HepG2 (cell line): ENCODE data around the gene STX5. TPM values are rescaled to one million over a fixed set of nuclear protein-coding genes. Genes with fewer than 3 reads are reported as not detected.

Source experiments
- ATAC-seq: fragments of 200-7000 bp; cut with Tn5 transposase; 3 replicates; pipeline ENCODE4 v1.9.1; 2020; ENCODE audit warnings: mild to moderate bottlenecking, moderate library complexity
- BruUV-seq: library from RNA; stranded (reverse); fragments of 400-500 nt; replicated peaks from 2 replicates; lab custom pipeline; 2021; lab: Mats Ljungman, UMichigan
- CTCF ChIA-PET: fragments of 300-600 bp; formaldehyde crosslinking; extraction: SDS; loops from one replicate; lab custom pipeline; 2021; ENCODE audit warnings: low total read pairs, inconsistent platforms, low intra/inter-chr PET ratio; lab: Yijun Ruan, JAX
- POLR2A ChIA-PET: fragments of 350-600 bp; sonication (Branson Sonifier 250); formaldehyde crosslinking; loops from one replicate; lab custom pipeline; 2020; ENCODE audit warnings: antibody characterized with exemption, inconsistent platforms; lab: Yijun Ruan, JAX
- DNase-seq: peaks from one replicate; pipeline ENCODE4 v3.0.0-alpha.2; 2015; ENCODE audit warnings: low spot score
- FAIRE-seq: peaks from 3 replicates; lab custom pipeline; 2011; peaks lifted over from hg19 to GRCh38; lab: Jason Lieb, UNC
- H2AFZ ChIP-seq: one replicate; pipeline ENCODE4 v1.6.1; 2011; ENCODE audit warnings: low read length, inconsistent platforms
- H3K27ac ChIP-seq: fragments of 300-600 bp; 3 replicates; pipeline ENCODE4 v1.8.0; 2011; ENCODE audit warnings: mixed run types, mild to moderate bottlenecking, mixed read lengths, low read length, inconsistent platforms; ENCODE audit not compliant: insufficient read depth; ENCODE audit errors: extremely low read length
- H3K27me3 ChIP-seq, 2 experiments: fragments of 200-600 bp in 1 of 2; 2 replicates in 1 of 2; 3 replicates in 1 of 2; pipeline versions ENCODE4 v1.6.0 to v1.8.0; 2011; ENCODE audit warnings: low read length in 2 of 2, mild to moderate bottlenecking in 2 of 2, moderate library complexity in 2 of 2, inconsistent platforms in 1 of 2; ENCODE audit not compliant: insufficient read depth in 2 of 2, control insufficient read depth in 1 of 2
- H3K36me3 ChIP-seq, 2 experiments: fragments of 200-600 bp in 1 of 2; replicated peaks in 1 of 2; 2 replicates in 1 of 2; 3 replicates in 1 of 2; pipeline versions ENCODE4 v1.5.1 to v1.8.0; 2011; ENCODE audit warnings: low read length in 2 of 2, inconsistent platforms in 1 of 2; ENCODE audit not compliant: insufficient read depth in 2 of 2, control insufficient read depth in 1 of 2
- H3K4me1 ChIP-seq: 2 replicates; pipeline ENCODE4 v1.5.1; 2012; ENCODE audit warnings: low read length, inconsistent platforms; ENCODE audit not compliant: insufficient read depth
- H3K4me2 ChIP-seq: 2 replicates; pipeline ENCODE4 v1.6.0; 2011; ENCODE audit warnings: low read depth, low read length, inconsistent platforms
- H3K4me3 ChIP-seq, 3 experiments: fragments of 200-600 bp in 1 of 3; sonication (generic), shearing (Covaris generic) in 1 of 3; replicated peaks in 1 of 3; 2 replicates each; pipeline ENCODE4 v1.5.1; 2011 to 2016; ENCODE audit warnings: low read length in 3 of 3, inconsistent platforms in 2 of 3, low read depth in 2 of 3, mild to moderate bottlenecking in 2 of 3, control low read depth in 1 of 3, mixed read lengths in 1 of 3; ENCODE audit not compliant: insufficient read depth in 1 of 3
- H3K79me2 ChIP-seq: one replicate; pipeline ENCODE4 v1.6.1; 2011; ENCODE audit warnings: low read length, inconsistent platforms; ENCODE audit not compliant: insufficient read depth
- H3K9ac ChIP-seq: 2 replicates; pipeline ENCODE4 v1.6.0; 2011; ENCODE audit warnings: mild to moderate bottlenecking, low read depth, low read length, inconsistent platforms; ENCODE audit not compliant: insufficient read depth
- H3K9me3 ChIP-seq: 2 replicates; pipeline ENCODE4 v1.5.1; 2012; ENCODE audit warnings: mild to moderate bottlenecking, low read length
- H4K20me1 ChIP-seq: 2 replicates; pipeline ENCODE4 v1.6.0; 2011; ENCODE audit warnings: inconsistent platforms, mild to moderate bottlenecking, low read length, moderate library complexity; ENCODE audit not compliant: insufficient read depth
- CREM ChIP-seq, 2 experiments: sonication (generic) in 1 of 2; formaldehyde crosslinking in 1 of 2; IDR thresholded peaks; 2 replicates each; pipeline versions ENCODE4 v1.4.0 to v1.6.1; 2016 to 2020; ENCODE audit warnings: antibody characterized with exemption in 1 of 2, mild to moderate bottlenecking in 1 of 2, missing genetic modification reagents in 1 of 2
- KAT7 ChIP-seq: IDR thresholded peaks from 2 replicates; pipeline ENCODE4 v1.6.1; 2018; ENCODE audit warnings: borderline replicate concordance, missing compliant biosample characterization
- KDM5A ChIP-seq: fragments of 200-600 bp; sonication (generic); IDR thresholded peaks from 2 replicates; pipeline ENCODE4 v1.7.0; 2018; ENCODE audit warnings: antibody characterized with exemption, mild to moderate bottlenecking, low read length, borderline replicate concordance
- MAZ ChIP-seq, 2 experiments: sonication (generic) in 1 of 2; formaldehyde crosslinking in 1 of 2; IDR thresholded peaks; 2 replicates each; pipeline versions ENCODE4 v1.5.0 to v1.6.1; 2012 to 2020; ENCODE audit warnings: low read depth in 2 of 2, mild to moderate bottlenecking in 2 of 2, borderline replicate concordance in 1 of 2, improper control_type of control experiment in 1 of 2, low read length in 1 of 2, missing genetic modification reagents in 1 of 2, moderate library complexity in 1 of 2
- MEF2D ChIP-seq: sonication (generic); formaldehyde crosslinking; IDR thresholded peaks from 2 replicates; pipeline ENCODE4 v1.5.1; 2020; ENCODE audit warnings: mild to moderate bottlenecking, missing genetic modification reagents
- NR3C1 ChIP-seq: sonication (generic); formaldehyde crosslinking; IDR thresholded peaks from 2 replicates; pipeline ENCODE4 v1.4.0; 2020; ENCODE audit warnings: missing genetic modification reagents
- SMARCC2 ChIP-seq: fragments of 450-650 bp; IDR thresholded peaks from 2 replicates; pipeline ENCODE4 v1.6.1; 2017; ENCODE audit warnings: antibody characterized with exemption, mild to moderate bottlenecking
- SSRP1 ChIP-seq: IDR thresholded peaks from 2 replicates; pipeline ENCODE4 v1.6.1; 2016; ENCODE audit warnings: control low read depth
- TBX2 ChIP-seq: sonication (generic); formaldehyde crosslinking; IDR thresholded peaks from 2 replicates; pipeline ENCODE4 v1.5.0; 2020; ENCODE audit warnings: missing genetic modification reagents, mild to moderate bottlenecking, borderline replicate concordance
- ZNF614 ChIP-seq: IDR thresholded peaks from 2 replicates; pipeline ENCODE4 v1.6.1; 2018; ENCODE audit warnings: missing biosample characterization, missing genetic modification reagents, inconsistent platforms, borderline replicate concordance
- WGBS: methylation state at CpG from one replicate; pipeline ENCODE4 v1.1.6; 2017; ENCODE audit warnings: low lambda C conversion rate; 5-methylcytosine and 5-hydroxymethylcytosine counted together
- in situ Hi-C: cut with HindIII; loops from 2 replicates; pipeline ENCODE4 v1.10.0; 2017; ENCODE audit warnings: low pct_unique_long_range_greater_than_20kb; ENCODE audit not compliant: extremely low pct_ligation_motif_present
- intact Hi-C: fragments of 100-400 bp; cut with micrococcal nuclease; formaldehyde crosslinking; loops from one replicate; pipeline ENCODE4 v1.10.0; 2022; ENCODE audit not compliant: unreplicated experiment
- polyA plus RNA-seq, 8 experiments: library from polyadenylated mRNA; depleted of rRNA in 3 of 8; stranded (reverse) in 7 of 8; unstranded in 1 of 8; fragments of >200 nt; fragmentation: Illumina TruSeq in 4 of 8; extraction: Trizol in 4 of 8; gene quantifications; 2 replicates each; pipeline versions ENCODE4 v1.2.1 to v1.2.3, GENCODE V29; 2011 to 2016; ENCODE audit warnings: low read depth in 4 of 8, missing spikeins in 1 of 8, mixed read lengths in 1 of 8; ENCODE audit not compliant: insufficient read depth in 1 of 8
- total RNA-seq, 5 experiments: library from RNA; depleted of rRNA; stranded (reverse); fragments of >200 nt; fragmentation: Illumina TruSeq; extraction: Trizol; gene quantifications; 2 replicates each; pipeline ENCODE4 v1.2.3, GENCODE V29; 2016; ENCODE audit warnings: low read depth in 1 of 5
- TF ChIP-seq, protein P1 (sequence below): sonication (generic); formaldehyde crosslinking; conservative IDR thresholded peaks from 2 replicates; pipeline ENCODE4 v1.4.0; 2020; ENCODE audit warnings: missing genetic modification reagents
- TF ChIP-seq, protein P2 (sequence below): sonication (generic); formaldehyde crosslinking; IDR thresholded peaks from 2 replicates; pipeline ENCODE4 v1.4.0; 2020; ENCODE audit warnings: missing genetic modification reagents
- TF ChIP-seq, protein P3 (sequence below): sonication (generic); formaldehyde crosslinking; IDR thresholded peaks from 2 replicates; pipeline ENCODE4 v1.4.0; 2020; ENCODE audit warnings: missing genetic modification reagents
- TF ChIP-seq, protein P4 (sequence below): IDR thresholded peaks from 2 replicates; pipeline ENCODE4 v1.6.1; 2018; ENCODE audit warnings: missing genetic modification reagents

Gene STX5
- total and polyA plus RNA-seq, 2 of the 13 experiments (the other 11 are each of a cell fraction or from before 2014, with no cell fraction given), result 26.9 to 30.0 TPM

DNA sequence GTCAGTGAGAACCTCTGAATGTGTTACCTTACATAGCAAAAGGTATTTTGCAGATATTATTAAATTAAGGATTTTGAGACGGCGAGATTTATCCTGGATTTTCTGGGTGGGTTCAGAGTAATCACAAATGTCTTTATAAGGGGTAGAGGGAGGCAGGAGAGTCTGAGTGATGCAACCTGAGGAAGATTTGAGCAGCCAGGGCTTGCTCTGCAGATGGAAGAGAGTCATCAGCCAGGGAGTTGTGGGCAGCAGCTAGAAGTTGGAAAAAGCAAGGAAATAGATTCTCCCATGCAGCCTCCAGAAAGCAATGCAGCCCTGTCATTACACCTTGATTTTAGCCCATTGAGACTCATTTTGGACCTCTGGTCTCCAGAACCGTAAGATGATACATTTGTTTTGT is 11.6 kb upstream of the STX5 start:
- no peaks in the 10 kb centered on the region; a peak in 1 of 5 replicates for H3K27me3 ChIP-seq
- H3K4me1 ChIP-seq, result peaks cover 38% of the 10 kb centered on the region
- TF ChIP-seq ZNF614 (CRISPR knock-in tag), result no peak
- TF ChIP-seq, protein P1, sequence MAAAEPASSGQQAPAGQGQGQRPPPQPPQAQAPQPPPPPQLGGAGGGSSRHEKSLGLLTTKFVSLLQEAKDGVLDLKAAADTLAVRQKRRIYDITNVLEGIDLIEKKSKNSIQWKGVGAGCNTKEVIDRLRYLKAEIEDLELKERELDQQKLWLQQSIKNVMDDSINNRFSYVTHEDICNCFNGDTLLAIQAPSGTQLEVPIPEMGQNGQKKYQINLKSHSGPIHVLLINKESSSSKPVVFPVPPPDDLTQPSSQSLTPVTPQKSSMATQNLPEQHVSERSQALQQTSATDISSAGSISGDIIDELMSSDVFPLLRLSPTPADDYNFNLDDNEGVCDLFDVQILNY (CRISPR knock-in tag), result no peak
- no peak for TF ChIP-seq KAT7 (CRISPR knock-in tag)
- TF ChIP-seq SMARCC2, result no peak
- TF ChIP-seq TBX2 (CRISPR knock-in tag), result no peak
- TF ChIP-seq, protein P2, sequence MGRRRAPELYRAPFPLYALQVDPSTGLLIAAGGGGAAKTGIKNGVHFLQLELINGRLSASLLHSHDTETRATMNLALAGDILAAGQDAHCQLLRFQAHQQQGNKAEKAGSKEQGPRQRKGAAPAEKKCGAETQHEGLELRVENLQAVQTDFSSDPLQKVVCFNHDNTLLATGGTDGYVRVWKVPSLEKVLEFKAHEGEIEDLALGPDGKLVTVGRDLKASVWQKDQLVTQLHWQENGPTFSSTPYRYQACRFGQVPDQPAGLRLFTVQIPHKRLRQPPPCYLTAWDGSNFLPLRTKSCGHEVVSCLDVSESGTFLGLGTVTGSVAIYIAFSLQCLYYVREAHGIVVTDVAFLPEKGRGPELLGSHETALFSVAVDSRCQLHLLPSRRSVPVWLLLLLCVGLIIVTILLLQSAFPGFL, result no peak
- TF ChIP-seq CREM (IDR thresholded peaks at IDR 0.05), result no peak
- TF ChIP-seq CREM (CRISPR knock-in tag; IDR thresholded peaks at IDR 0.05), result no peak
- TF ChIP-seq, protein P3, sequence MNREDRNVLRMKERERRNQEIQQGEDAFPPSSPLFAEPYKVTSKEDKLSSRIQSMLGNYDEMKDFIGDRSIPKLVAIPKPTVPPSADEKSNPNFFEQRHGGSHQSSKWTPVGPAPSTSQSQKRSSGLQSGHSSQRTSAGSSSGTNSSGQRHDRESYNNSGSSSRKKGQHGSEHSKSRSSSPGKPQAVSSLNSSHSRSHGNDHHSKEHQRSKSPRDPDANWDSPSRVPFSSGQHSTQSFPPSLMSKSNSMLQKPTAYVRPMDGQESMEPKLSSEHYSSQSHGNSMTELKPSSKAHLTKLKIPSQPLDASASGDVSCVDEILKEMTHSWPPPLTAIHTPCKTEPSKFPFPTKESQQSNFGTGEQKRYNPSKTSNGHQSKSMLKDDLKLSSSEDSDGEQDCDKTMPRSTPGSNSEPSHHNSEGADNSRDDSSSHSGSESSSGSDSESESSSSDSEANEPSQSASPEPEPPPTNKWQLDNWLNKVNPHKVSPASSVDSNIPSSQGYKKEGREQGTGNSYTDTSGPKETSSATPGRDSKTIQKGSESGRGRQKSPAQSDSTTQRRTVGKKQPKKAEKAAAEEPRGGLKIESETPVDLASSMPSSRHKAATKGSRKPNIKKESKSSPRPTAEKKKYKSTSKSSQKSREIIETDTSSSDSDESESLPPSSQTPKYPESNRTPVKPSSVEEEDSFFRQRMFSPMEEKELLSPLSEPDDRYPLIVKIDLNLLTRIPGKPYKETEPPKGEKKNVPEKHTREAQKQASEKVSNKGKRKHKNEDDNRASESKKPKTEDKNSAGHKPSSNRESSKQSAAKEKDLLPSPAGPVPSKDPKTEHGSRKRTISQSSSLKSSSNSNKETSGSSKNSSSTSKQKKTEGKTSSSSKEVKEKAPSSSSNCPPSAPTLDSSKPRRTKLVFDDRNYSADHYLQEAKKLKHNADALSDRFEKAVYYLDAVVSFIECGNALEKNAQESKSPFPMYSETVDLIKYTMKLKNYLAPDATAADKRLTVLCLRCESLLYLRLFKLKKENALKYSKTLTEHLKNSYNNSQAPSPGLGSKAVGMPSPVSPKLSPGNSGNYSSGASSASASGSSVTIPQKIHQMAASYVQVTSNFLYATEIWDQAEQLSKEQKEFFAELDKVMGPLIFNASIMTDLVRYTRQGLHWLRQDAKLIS (CRISPR knock-in tag), result no peak
- no peak for TF ChIP-seq MAZ (IDR thresholded peaks at IDR 0.05; ENCODE audit: borderline replicate concordance, low read depth, low read length)
- TF ChIP-seq MAZ (CRISPR knock-in tag; IDR thresholded peaks at IDR 0.05; ENCODE audit: low read depth), result no peak
- TF ChIP-seq, protein P4, sequence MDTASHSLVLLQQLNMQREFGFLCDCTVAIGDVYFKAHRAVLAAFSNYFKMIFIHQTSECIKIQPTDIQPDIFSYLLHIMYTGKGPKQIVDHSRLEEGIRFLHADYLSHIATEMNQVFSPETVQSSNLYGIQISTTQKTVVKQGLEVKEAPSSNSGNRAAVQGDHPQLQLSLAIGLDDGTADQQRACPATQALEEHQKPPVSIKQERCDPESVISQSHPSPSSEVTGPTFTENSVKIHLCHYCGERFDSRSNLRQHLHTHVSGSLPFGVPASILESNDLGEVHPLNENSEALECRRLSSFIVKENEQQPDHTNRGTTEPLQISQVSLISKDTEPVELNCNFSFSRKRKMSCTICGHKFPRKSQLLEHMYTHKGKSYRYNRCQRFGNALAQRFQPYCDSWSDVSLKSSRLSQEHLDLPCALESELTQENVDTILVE (CRISPR knock-in tag), result no peak
- no peak for TF ChIP-seq MEF2D (CRISPR knock-in tag)
- TF ChIP-seq KDM5A, result no peak
- no peak for TF ChIP-seq SSRP1 (CRISPR knock-in tag)
- TF ChIP-seq NR3C1 (CRISPR knock-in tag), result no peak
- DNase-seq, result no peak
- no peak for FAIRE-seq
- H3K27ac ChIP-seq, result no peak overlapping the region
- H2AFZ ChIP-seq, result no peak overlapping the region
- no peak overlapping the region for H3K4me3 ChIP-seq
- H4K20me1 ChIP-seq, result no peaks in the 10 kb centered on the region
- in situ Hi-C loops (no loop called here), intact Hi-C loops (loop anchor here (5.0 kb wide), 1 partner anchor 116 kb away; the partner anchor contains the start of genes HNRNPUL2 and TTC9C)
- BruUV-seq, result no TSS peak
- H3K79me2 ChIP-seq, result peaks cover 9% of the 10 kb centered on the region
- no peak for ATAC-seq
- CTCF ChIA-PET, result no interaction called here
- H3K9me3 ChIP-seq, result no peaks in the 10 kb centered on the region
- POLR2A ChIA-PET, result interaction anchor here (1.1 to 4.9 kb wide), 5 partner anchors 8 to 90 kb away, joined by 3 to 51 read pairs (median 6); partner anchors contain the start of genes SLC3A2, TAF6L and ZBTB3
- WGBS, result 94% methylated on average over 3 of the region's 3 CpGs
- no peaks in the 10 kb centered on the region for H3K36me3 ChIP-seq
- no peak overlapping the region for H3K9ac ChIP-seq
- no peak overlapping the region for H3K4me2 ChIP-seq
